HCT116 (cell line): ENCODE results near the gene PCTP. TPM values are rescaled to one million over a fixed set of nuclear protein-coding genes. Genes with fewer than 3 reads are reported as not detected.

Experiments used
- ATAC-seq: fragments of 200-7000 bp; cut with Tn5 transposase; 2 replicates; pipeline ENCODE4 v1.9.1; 2020; ENCODE audit warnings: mild to moderate bottlenecking, moderate library complexity
- BruUV-seq: library from RNA; stranded (reverse); fragments of 400-500 nt; replicated peaks from 2 replicates; lab custom pipeline; 2021; lab: Mats Ljungman, UMichigan
- CTCF ChIA-PET: fragments of 300-600 bp; sonication (Branson Sonifier 250); formaldehyde crosslinking; loops from one replicate; lab custom pipeline; 2021; ENCODE audit warnings: antibody characterized with exemption; lab: Charles Lee
- POLR2A ChIA-PET: fragments of 300-600, 350-600 bp; sonication (Branson Sonifier 250); formaldehyde crosslinking; loops from one replicate; lab custom pipeline; 2021; ENCODE audit warnings: antibody characterized with exemption; lab: Charles Lee
- RAD21 ChIA-PET, 2 experiments: fragments of 300-600 bp; sonication (Branson Sonifier 250); formaldehyde crosslinking; loops; one replicate each; lab custom pipeline; 2023; ENCODE audit warnings: low total read pairs in 2 of 2; ENCODE audit not compliant: uncharacterized antibody in 2 of 2, unreplicated experiment in 2 of 2, low non-redundant PET in 1 of 2; lab: Charles Lee
- DNase-seq: peaks from one replicate; pipeline ENCODE4 v3.0.0-alpha.2; 2010; ENCODE audit warnings: low read depth, low spot score
- H2AFZ ChIP-seq: fragments of 200-600 bp; shearing (Covaris generic), sonication (generic); 2 replicates; pipeline ENCODE4 v1.6.1; 2017; ENCODE audit warnings: low read depth, mixed run types, mixed read lengths, antibody characterized with exemption, low read length; ENCODE audit not compliant: poor library complexity, severe bottlenecking
- H3K27ac ChIP-seq: 2 replicates; pipeline ENCODE4 v1.5.1; 2012; ENCODE audit warnings: low read depth, low read length
- H3K27me3 ChIP-seq: fragments of 200-600 bp; sonication (generic); 2 replicates; pipeline ENCODE4 v1.6.1; 2016; ENCODE audit warnings: mixed run types, low read length, mixed read lengths; ENCODE audit not compliant: insufficient read depth
- H3K36me3 ChIP-seq, 2 experiments: fragments of 200-500 bp in 1 of 2; fragments of 200-600 bp in 1 of 2; sonication (Bioruptor generic) in 1 of 2; sonication (generic) in 1 of 2; 2 replicates each; pipeline versions ENCODE4 v1.5.1 to v1.6.1; 2014 to 2016; ENCODE audit warnings: low read length in 2 of 2, inconsistent platforms in 1 of 2, mixed read lengths in 1 of 2, mixed run types in 1 of 2; ENCODE audit not compliant: insufficient read depth in 2 of 2, control insufficient read depth in 1 of 2
- H3K4me1 ChIP-seq, 2 experiments: fragments of 200-600 bp in 1 of 2; sonication (generic) in 1 of 2; 2 replicates each; pipeline versions ENCODE4 v1.5.1 to v1.6.1; 2012 to 2017; ENCODE audit warnings: low read length in 2 of 2, inconsistent platforms in 1 of 2, mild to moderate bottlenecking in 1 of 2, mixed read lengths in 1 of 2, mixed run types in 1 of 2, moderate library complexity in 1 of 2; ENCODE audit not compliant: insufficient read depth in 2 of 2, control insufficient read depth in 1 of 2
- H3K4me2 ChIP-seq: fragments of 200-600 bp; sonication (generic); 2 replicates; pipeline ENCODE4 v1.6.1; 2017; ENCODE audit warnings: mixed run types, low read length, mixed read lengths
- H3K4me3 ChIP-seq, 2 experiments: fragments of 200-600 bp in 1 of 2; sonication (generic) in 1 of 2; replicated peaks in 1 of 2; 2 replicates each; pipeline ENCODE4 v1.5.1; 2011 to 2016; ENCODE audit warnings: low read length in 2 of 2, control low read depth in 1 of 2, low read depth in 1 of 2, mild to moderate bottlenecking in 1 of 2, mixed read lengths in 1 of 2, mixed run types in 1 of 2
- H3K79me2 ChIP-seq: fragments of 200-600 bp; sonication (generic); 2 replicates; pipeline ENCODE4 v1.6.1; 2017; ENCODE audit warnings: mild to moderate bottlenecking, mixed run types, low read length, moderate library complexity, mixed read lengths; ENCODE audit not compliant: insufficient read depth
- H3K9ac ChIP-seq: fragments of 200-600 bp; sonication (generic); 2 replicates; pipeline ENCODE4 v1.6.1; 2016; ENCODE audit warnings: low read length, mixed read lengths
- H3K9me2 ChIP-seq: fragments of 200-600 bp; sonication (generic), shearing (Covaris generic); 2 replicates; pipeline ENCODE4 v1.6.1; 2017; ENCODE audit warnings: mixed run types, mild to moderate bottlenecking, moderate library complexity; ENCODE audit not compliant: insufficient read depth
- H3K9me3 ChIP-seq, 2 experiments: fragments of 200-500 bp in 1 of 2; fragments of 200-600 bp in 1 of 2; sonication (Bioruptor generic) in 1 of 2; sonication (generic) in 1 of 2; 2 replicates each; pipeline ENCODE4 v1.6.1; 2014 to 2017; ENCODE audit warnings: low read length in 2 of 2, mixed read lengths in 2 of 2, inconsistent platforms in 1 of 2, low read depth in 1 of 2, mild to moderate bottlenecking in 1 of 2, mixed run types in 1 of 2, moderate library complexity in 1 of 2; ENCODE audit not compliant: control insufficient read depth in 1 of 2, insufficient read depth in 1 of 2
- H4K20me1 ChIP-seq: fragments of 200-600 bp; sonication (generic), shearing (Covaris generic); 2 replicates; pipeline ENCODE4 v1.6.1; 2017; ENCODE audit warnings: mixed run types, mild to moderate bottlenecking, moderate library complexity; ENCODE audit not compliant: insufficient read depth
- ATF3 ChIP-seq: IDR thresholded peaks from 2 replicates; pipeline ENCODE4 v1.6.1; 2012
- CEBPB ChIP-seq: IDR thresholded peaks from 2 replicates; pipeline ENCODE4 v1.6.1; 2012; ENCODE audit warnings: low read depth
- CTCF ChIP-seq, 3 experiments: fragments of 200-600 bp in 1 of 3; sonication (generic) in 1 of 3; IDR thresholded peaks in 2 of 3; conservative IDR thresholded peaks in 1 of 3; 2 replicates each; pipeline ENCODE4 v1.5.1; 2012 to 2017; ENCODE audit warnings: low read depth in 2 of 3, low read length in 2 of 3, antibody characterized with exemption in 1 of 3, borderline replicate concordance in 1 of 3, control low read depth in 1 of 3, mild to moderate bottlenecking in 1 of 3, mixed read lengths in 1 of 3, mixed run types in 1 of 3, moderate library complexity in 1 of 3; ENCODE audit not compliant: insufficient read depth in 1 of 3
- ELF1 ChIP-seq: IDR thresholded peaks from 2 replicates; pipeline ENCODE4 v1.6.1; 2012; ENCODE audit warnings: low read depth, borderline replicate concordance
- EZH2 ChIP-seq: fragments of 200-600 bp; sonication (generic); IDR thresholded peaks from 2 replicates; pipeline ENCODE4 v1.6.1; 2017; ENCODE audit warnings: antibody characterized with exemption, mixed run types
- JUND ChIP-seq: IDR thresholded peaks from 2 replicates; pipeline ENCODE4 v1.6.1; 2012
- POLR2A ChIP-seq: IDR thresholded peaks from 2 replicates; pipeline ENCODE4 v1.7.0; 2011; ENCODE audit warnings: borderline replicate concordance; ENCODE audit not compliant: insufficient read depth, insufficient read length; ENCODE audit errors: extremely low read depth
- POLR2AphosphoS5 ChIP-seq: IDR thresholded peaks from 2 replicates; pipeline ENCODE4 v1.6.1; 2011; ENCODE audit warnings: mild to moderate bottlenecking, low read depth, low read length, moderate library complexity
- RAD21 ChIP-seq: IDR thresholded peaks from 2 replicates; pipeline ENCODE4 v1.6.1; 2012; ENCODE audit warnings: low read depth, mild to moderate bottlenecking
- REST ChIP-seq: IDR thresholded peaks from 2 replicates; pipeline ENCODE4 v1.6.1; 2012; ENCODE audit warnings: low read depth
- SIN3A ChIP-seq: IDR thresholded peaks from 2 replicates; pipeline ENCODE4 v1.6.1; 2012; ENCODE audit warnings: low read depth
- SRF ChIP-seq: IDR thresholded peaks from 2 replicates; pipeline ENCODE4 v1.6.1; 2012; ENCODE audit warnings: low read depth
- ZBTB33 ChIP-seq: IDR thresholded peaks from 2 replicates; pipeline ENCODE4 v1.6.1; 2011; ENCODE audit warnings: mild to moderate bottlenecking, low read length, moderate library complexity; ENCODE audit not compliant: insufficient replicate concordance; ENCODE audit errors: extremely low read depth
- ZFX ChIP-seq: fragments of 450-650 bp; IDR thresholded peaks from 2 replicates; pipeline ENCODE4 v1.6.1; 2017
- ZNF274 ChIP-seq: fragments of 200-500 bp; sonication (Bioruptor generic); IDR thresholded peaks from 2 replicates; pipeline ENCODE4 v1.6.1; 2014; ENCODE audit warnings: mild to moderate bottlenecking, low read depth, low read length, inconsistent platforms
- intact Hi-C: fragments of 100-400 bp; cut with micrococcal nuclease; formaldehyde crosslinking; loops from 2 replicates; pipeline ENCODE4 v1.10.0; 2022
- total RNA-seq: library from RNA; stranded (reverse); gene quantifications from one replicate; pipeline ENCODE4 v1.2.1, GENCODE V29; 2021; ENCODE audit not compliant: unreplicated experiment

The PCTP gene
- total RNA-seq, 1 experiment from 2014 or later = 16.3 TPM

GRCh38 chr17:55709984-55710383 lies 40.9 kb upstream of the PCTP start:
- H3K4me2 ChIP-seq = no peak overlapping the region
- ATAC-seq = no peak
- no peak overlapping the region for H3K27ac ChIP-seq
- H3K27me3 ChIP-seq = peaks cover 66% of the 10 kb centered on the region
- H3K36me3 ChIP-seq = no peaks in the 10 kb centered on the region
- H3K9me2 ChIP-seq = no peaks in the 10 kb centered on the region
- no peak overlapping the region for H2AFZ ChIP-seq
- ChIA-PET RAD21 (no interaction called here), CTCF (interaction anchor here (1.5 to 2.8 kb wide), 2 partner anchors 8 to 12 kb away, joined by 3 to 11 read pairs; partner anchors contain the start of gene TMEM100), POLR2A (interaction anchor here (0.5 kb wide), 1 partner anchor 134 kb away, joined by 7 read pairs; no protein-coding TSS in a partner anchor)
- H3K4me3 ChIP-seq = no peak overlapping the region
- BruUV-seq = no TSS peak
- intact Hi-C loops = no loop called here
- TF ChIP-seq ZBTB33 (no peak), CTCF (IDR thresholded peaks at IDR 0.05 in 2 of 3, conservative IDR thresholded peaks at IDR 0.05 in 1 of 3; ENCODE audit: borderline replicate concordance in 1 of 3, insufficient read depth in 1 of 3, low read depth in 2 of 3, low read length in 2 of 3) (no peak), POLR2AphosphoS5 (no peak), ELF1 (no peak), CEBPB (no peak), ZNF274 (no peak), RAD21 (no peak), JUND (no peak), EZH2 (no peak), POLR2A (no peak), REST (no peak), ATF3 (no peak), ZFX (no peak), SIN3A (no peak), SRF (no peak)
- no peak overlapping the region for H3K9ac ChIP-seq
- no peaks in the 10 kb centered on the region for H3K9me3 ChIP-seq
- DNase-seq = no peak
- H3K79me2 ChIP-seq = no peaks in the 10 kb centered on the region
- H3K4me1 ChIP-seq = peaks cover 2 to 4% of the 10 kb centered on the region in 2 experiments; a peak in 1 of 4 replicates
- H4K20me1 ChIP-seq = no peaks in the 10 kb centered on the region
